GM12872 (cell line): ENCODE measurements around the gene SCYGR2.

Experiments
- TF ChIP-seq, protein P1 (sequence below): IDR thresholded peaks from 3 replicates; pipeline ENCODE4 v1.5.1; 2011; ENCODE audit warnings: low read depth, mild to moderate bottlenecking, low read length, moderate library complexity; ENCODE audit not compliant: insufficient read depth

SCYGR2 gene

DNA sequence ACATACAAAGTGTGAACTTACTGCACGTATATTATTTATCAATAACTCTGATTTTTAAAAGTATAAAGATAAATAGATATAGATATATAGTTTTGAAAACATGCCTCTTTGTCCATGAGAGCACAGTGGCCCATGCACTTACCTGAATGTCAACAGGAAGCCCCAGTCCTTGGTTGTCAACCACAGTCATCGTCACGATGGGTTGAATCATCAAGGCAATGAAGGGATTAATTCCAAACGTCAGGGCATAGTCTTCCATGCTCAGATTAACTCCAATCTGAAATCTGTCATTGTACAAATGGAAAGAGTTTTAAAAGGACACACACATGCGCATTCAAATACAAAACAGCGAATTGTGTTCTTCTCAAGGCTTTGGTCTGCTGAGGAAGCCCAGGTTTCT lies 34.1 kb downstream of the SCYGR2 start:
- TF ChIP-seq, protein P1, sequence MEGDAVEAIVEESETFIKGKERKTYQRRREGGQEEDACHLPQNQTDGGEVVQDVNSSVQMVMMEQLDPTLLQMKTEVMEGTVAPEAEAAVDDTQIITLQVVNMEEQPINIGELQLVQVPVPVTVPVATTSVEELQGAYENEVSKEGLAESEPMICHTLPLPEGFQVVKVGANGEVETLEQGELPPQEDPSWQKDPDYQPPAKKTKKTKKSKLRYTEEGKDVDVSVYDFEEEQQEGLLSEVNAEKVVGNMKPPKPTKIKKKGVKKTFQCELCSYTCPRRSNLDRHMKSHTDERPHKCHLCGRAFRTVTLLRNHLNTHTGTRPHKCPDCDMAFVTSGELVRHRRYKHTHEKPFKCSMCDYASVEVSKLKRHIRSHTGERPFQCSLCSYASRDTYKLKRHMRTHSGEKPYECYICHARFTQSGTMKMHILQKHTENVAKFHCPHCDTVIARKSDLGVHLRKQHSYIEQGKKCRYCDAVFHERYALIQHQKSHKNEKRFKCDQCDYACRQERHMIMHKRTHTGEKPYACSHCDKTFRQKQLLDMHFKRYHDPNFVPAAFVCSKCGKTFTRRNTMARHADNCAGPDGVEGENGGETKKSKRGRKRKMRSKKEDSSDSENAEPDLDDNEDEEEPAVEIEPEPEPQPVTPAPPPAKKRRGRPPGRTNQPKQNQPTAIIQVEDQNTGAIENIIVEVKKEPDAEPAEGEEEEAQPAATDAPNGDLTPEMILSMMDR = no peak

DNA sequence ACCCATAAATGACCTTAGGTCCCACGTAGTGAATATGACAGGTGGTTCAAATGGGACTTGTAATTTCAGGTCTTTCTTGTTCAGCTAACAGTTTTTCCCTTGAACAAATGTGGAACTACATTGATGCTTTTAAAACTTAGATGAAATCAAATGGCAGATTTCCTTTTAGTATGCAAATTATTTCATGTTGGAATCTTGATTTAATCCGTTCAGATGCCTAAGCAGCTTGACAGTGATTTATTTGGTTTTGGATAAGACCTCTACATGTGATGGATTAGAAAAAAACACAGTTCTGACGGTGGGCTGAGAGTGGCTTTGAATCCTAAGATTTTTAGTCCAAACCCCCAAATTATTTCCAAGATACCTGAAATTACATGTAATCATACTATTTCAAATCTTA lies 35.5 kb downstream of the SCYGR2 start:
- TF ChIP-seq, protein P1 = no peak

DNA sequence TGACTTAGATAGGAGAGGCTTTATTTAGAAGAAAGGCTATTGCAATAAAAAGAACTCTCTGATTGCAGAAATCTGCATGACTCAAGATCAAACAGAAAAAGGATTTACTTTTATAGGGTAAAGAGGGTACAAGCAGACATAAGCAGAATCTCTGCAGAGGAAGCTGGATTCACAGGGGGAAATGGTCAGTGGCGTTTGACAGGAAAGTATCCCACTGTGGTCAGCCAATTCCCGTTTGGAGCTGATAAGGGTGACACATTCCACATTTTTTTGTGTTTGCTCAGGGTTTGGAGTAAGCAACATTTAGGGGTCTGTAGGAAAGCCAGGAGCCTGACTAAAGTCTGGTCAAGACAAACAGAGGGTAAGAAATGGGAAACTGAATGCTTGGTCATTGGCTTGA lies 44.0 kb downstream of the SCYGR2 start:
- TF ChIP-seq, protein P1 = no peak

DNA sequence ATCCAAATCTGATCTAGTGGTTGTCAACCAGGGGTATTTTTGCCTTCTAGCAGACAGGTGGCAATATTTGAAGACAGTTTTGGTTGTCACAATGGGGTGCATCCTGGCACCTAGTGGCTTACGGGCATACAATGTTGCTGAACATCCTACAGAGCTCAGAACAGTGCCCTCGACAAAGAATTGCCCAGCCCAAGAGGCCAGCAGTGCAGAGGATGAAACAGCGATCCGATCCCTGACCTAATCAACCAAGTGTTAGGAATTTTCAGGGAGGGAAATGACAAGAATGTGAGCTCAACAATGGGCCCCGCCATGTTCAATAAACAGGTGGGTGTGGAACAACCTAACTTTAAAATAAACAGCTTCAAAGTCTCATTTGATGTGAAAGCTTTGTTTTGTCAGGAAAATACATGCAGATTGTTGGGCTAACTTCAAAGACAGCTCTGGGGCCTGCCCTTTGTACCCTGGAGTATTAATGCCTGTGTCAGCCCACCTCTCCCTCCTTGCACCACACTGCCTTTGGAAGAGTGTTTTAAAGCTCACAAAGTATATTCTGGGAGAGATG lies 45.4 kb downstream of the SCYGR2 start:
- TF ChIP-seq, protein P1 = no peak
